ENCODE measurements around the gene TMPRSS3.

The TMPRSS3 gene

GRCh38 chr21:42395905-42396651 is at the start of gene TMPRSS3:
TMPRSS3 (minus strand) TSS chr21:42396052; CDS start chr21:42395417, 635 bp downstream.
- DNase-seq = no peak

- DNase-seq = no peak
Measured at GRCh38 chr21:42445311-42445710, 49.5 kb upstream of the TMPRSS3 start.

- DNase-seq = no peak
Measured at GRCh38 chr21:42444745-42445059, 48.9 kb upstream of the TMPRSS3 start.

- DNase-seq = no peak
Measured at GRCh38 chr21:42443876-42444744, 48.3 kb upstream of the TMPRSS3 start.

DNA sequence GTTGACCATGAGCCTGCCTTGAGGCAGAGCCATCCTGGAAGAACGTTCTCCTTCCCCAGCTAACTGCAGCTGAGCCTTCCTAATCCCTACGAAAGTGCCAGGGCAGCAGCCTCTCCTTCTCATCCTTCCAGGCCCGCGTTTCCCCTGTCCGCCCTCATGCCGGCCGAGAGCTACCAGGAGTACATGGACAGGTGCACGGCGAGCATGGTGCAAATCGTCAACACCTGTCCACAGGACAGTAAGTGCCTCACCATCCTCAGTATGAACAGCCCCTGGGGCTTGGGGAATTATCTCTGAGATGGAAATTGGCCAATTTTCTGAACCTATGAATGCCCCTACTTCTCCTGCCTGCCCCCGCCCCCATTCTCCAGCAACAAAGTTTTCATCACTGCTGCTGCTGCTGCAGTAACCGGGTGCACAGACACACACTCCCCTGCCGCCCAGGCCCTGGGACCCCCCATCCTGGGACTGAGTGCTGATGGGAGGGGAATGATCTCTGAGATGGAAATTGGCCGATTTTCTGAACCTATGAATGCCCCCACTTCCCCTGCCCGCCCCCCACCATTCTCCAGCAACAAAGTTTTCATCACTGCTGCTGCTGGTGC is 47.4 kb upstream of the TMPRSS3 start:
- no peak for DNase-seq

DNA sequence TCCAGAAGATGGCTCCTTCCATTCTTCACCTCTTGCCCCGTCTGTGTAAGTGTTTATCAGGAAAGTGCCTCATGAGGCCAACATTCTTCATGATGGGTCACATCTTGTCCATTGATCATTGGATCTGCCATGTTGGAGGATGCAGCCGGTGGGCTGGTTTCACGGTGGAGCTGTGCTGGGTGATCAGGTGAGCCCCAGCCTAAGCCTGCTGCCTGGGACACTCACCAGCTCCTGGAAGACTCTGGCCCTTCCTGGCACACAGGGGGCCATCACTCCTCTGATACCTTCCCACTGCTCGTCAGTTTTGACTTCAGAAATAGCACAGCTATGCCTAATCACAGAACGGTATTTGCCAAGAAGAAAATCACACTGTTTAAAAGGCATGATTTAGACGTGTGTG is 46.1 kb upstream of the TMPRSS3 start:
- DNase-seq = no peak

GRCh38 chr21:42440187-42440792 is 44.4 kb upstream of the TMPRSS3 start:
- no peak for DNase-seq

DNA sequence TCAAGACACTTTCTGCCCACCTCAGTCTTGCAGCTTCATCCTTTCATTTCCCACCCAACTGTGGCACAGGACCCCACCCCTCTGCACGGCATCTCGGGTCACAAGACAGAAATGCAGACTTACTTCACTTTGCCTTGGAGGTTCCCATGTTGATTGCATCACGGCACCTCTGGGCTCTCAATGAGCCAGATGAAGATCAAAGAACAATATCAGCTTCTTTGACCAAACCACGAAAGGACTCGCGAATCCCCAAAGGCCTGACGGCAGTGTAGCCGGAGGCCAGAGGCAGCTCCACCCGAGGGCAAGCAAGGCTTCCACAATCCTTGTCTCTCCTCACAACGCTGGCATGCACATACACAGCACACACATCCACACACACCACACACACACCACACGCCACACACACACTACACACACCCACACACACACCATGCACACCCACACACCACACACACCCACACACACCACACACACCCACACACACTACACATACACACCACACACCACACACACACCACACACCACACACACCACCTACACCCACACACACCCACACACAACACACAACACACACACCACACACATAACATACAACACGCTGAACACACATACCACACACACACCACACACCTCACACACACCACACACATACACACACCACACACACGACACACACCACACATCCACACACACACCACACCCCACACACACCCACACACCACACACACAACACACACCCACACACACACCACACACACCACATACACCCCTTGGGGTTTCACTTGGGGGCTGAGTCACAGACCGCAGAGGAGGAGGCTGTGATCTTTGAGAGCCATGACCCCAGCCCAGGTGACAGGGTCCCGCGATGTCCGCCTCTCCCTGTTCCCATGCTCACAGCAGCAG is 43.7 kb upstream of the TMPRSS3 start:
- no peak for DNase-seq

DNA sequence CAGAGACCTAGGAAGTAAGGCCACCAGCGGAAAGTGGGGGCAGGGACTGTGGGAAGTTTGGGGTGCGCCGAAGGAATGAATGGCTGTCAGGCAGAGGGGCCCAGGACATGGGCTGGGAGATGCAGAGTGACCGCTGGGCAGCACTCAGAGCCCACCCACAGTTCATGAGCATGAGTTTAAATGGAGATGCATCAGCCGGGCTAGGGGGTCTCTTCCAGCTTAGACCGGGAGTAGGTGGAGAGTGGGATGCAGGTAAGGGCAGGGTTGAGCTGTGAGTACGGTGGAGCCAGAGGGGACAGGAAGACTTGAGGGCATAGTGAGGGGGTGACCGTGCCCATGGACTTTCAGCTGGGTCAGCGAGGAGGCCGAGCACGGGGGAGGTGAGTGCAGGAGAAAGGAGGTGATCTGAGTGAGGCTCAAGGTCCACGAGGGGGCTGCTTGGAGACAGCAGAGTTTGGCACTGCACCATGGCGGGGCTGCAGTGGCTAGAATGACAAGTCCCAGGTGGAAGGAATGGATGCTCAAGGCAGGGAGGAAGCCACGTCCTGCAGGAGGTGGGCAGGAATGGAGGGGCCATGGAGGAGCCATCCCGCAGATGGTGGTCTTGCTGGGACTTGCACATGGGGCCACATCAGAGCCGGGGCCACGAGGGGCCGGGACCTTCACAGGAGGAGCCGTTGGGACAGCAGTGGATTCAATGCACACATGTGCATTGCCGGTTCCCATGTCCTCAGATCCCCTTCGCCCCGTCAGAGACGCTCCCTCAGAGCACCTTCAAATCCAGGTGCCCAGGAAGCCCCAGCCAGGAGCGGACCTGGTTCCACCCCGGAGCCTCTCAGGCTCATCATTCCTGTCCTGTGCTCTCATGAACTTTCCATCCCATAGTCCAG is 42.7 kb upstream of the TMPRSS3 start:
- no peak for DNase-seq

DNA sequence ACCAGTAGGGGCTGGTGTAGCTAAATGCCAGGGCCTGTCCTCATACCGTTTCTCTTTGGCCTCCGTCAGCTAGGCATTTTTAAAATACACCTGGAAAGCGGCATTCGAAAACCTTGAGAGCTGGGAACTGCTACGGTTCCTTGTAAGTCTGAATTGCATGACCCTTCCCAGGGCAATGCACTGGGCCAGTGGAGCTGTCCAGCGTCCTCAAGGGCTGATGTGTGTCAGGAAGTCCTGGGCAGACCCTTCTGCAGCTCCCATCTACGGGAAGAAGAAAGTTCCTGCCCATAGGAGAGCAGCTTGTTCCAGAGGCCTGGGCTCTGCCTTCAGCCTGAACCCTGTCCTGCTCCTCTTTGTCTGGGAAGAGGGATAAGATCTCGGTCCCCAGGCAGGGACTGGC is 41.9 kb upstream of the TMPRSS3 start:
- DNase-seq = no peak

GRCh38 chr21:42436914-42437313 is 41.1 kb upstream of the TMPRSS3 start:
- no peak for DNase-seq

DNA sequence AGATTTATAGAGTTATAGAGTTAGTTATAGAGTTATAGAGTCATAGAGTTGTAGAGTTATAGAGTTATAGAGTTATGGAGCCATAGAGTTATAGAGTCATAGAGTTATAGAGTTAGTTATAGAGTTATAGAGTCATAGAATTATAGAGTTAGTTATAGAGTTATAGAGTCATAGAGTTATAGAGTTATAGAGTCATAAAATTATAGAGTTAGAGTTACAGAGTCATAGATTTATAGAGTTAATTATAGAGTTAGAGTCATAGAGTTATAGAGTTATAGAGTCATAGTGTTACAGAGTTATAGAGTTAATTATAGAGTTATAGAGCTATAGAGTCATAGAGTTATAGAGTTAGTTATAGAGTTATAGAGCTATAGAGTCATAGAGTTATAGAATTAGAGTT is 40.0 kb upstream of the TMPRSS3 start:
- no peak for DNase-seq

GRCh38 chr21:42435401-42435800 is 39.5 kb upstream of the TMPRSS3 start:
- DNase-seq = no peak

DNA sequence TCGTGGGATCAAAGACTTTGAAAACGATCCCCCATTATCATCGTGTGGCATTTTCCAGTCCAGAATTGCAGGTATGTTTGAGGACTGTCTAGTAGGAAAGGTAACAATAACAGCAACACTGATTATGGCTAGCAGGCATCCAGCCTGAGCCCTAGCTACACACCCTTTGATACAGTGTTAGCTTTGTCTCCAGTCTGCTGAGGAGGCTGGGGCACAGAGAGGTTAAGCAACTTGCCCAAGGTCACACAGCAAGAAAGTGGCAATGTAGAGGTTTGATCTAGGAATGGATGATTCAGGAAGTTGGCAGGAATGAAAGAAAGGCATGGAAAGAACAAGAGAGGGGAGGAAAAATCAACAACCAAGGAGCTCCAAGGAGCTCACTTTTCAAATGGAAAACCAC is 39.0 kb upstream of the TMPRSS3 start:
- no peak for DNase-seq

GRCh38 chr21:42433946-42434551 is 38.2 kb upstream of the TMPRSS3 start:
- DNase-seq = no peak

DNA sequence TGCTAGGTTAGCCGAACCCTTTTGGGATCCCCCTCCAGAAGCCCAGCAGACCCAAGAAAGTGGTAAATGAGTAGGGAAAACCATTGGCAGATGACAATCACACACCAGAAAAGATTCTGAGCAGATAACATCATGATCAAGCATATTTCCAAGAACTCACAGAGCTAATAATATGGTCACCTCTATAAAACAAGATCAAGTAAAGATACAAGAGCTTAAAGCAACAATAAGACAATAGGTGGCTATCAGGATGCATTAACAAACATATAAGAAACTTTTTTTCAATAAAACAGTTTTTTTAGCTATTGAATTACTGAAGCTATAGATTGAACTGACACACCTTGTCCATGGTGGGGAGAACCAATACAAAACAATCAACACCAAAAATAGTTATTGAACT is 36.8 kb upstream of the TMPRSS3 start:
- DNase-seq = no peak

- no peak for DNase-seq
Measured at GRCh38 chr21:42431196-42431595, 35.3 kb upstream of the TMPRSS3 start.

DNA sequence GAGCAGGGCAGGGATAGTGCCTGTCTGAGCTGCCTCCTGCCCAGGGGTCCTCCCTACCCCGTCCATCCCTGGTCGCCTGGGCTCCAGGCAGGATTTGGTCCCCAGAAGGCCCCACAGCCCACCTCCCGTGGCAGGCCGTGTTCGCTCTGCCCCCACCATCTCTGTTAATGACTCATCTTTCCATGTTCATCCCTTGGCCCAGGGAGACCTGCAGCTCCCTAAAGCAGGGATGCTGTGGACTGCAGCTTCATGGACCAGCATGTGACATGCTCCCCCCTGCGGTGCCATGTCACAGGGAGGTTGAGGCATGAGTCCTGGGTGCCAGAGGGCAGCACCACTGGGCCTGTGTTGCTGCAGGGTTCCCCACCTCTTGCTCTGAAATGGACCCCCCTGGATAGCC is 34.7 kb upstream of the TMPRSS3 start:
- no peak for DNase-seq

DNA sequence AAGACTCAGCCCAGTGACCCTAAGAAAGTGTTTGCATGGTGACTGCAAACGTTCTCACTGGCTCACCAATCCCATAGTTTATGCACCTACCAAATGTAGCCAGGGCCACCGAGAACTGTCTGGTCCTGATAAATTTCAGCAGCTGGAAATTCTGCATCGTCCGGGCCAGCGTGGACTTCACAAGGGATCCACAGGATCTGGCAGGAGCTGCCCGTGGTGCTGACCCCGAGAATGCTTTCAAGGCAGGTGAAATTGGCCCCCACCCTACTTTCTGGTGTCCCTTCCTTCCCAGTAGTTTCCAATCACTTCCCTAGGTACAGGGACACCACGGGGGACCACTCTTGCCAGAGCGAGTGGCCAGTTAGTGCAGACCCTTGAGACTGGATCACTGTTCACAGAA is 34.0 kb upstream of the TMPRSS3 start:
- no peak for DNase-seq

DNA sequence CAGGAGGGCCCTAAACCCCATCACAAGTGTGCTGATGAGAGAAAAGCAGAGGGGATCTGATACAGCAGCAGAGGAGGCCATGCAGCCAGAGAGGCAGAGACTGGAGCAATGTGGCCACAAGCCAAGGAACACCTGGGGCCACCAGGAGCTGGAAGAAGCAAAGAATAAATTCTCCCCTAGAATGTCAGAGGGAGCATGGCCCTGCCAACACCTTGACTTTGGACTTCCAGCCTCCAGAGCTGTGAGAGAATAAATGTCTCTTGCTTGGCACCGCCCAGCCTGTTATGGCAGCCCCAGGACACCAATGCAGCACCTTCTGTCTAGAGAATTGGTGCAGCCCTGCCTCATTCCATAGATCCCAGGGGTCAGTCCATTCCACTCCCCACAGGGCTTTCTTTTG is 33.2 kb upstream of the TMPRSS3 start:
- no peak for DNase-seq

DNA sequence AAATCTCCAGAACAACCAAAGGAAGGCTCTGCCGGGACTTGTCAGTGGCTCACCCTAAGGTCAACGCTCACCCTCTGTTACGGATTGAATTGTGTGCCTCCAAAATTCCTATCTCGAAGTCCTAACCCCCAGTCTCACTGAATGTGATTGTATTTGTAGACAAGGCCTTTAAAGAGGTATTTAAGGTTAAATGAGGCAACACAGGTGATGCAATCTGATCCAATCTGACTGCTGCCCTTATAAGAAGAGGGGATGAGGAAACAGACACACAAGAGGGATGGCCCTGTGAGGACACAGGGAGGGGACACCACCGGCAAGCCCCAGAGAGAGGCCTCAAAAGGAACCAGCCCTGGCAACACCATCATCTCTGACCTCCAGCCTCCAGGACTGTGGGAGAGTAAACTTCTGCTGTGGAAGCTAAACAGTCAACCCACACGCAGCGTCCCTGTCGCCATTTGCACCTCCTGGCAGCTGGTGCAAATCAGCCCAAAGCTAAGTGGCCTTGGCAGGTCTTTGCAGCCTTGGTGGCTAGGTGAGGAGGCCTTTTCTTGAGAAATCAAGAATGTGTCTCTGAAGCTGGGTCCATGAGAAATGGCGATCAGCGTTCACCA is 32.1 kb upstream of the TMPRSS3 start:
- no peak for DNase-seq

Measured in NCI-H187 treated with DMSO at 0.1 percent for 48 hours (cell line).